K562 (cell line): ENCODE measurements around the gene SLC36A1. TPM values are rescaled to one million over a fixed set of nuclear protein-coding genes. Genes with fewer than 3 reads are reported as not detected.

Experiments
- ATAC-seq: fragments of 200-7000 bp; cut with Tn5 transposase; 3 replicates; pipeline ENCODE4 v1.9.1; 2020; ENCODE audit warnings: moderate library complexity
- BruUV-seq: library from RNA; stranded (reverse); fragments of 400-500 nt; replicated peaks from 2 replicates; lab custom pipeline; 2021; lab: Mats Ljungman, UMichigan
- CTCF ChIA-PET: fragments of 300-600 bp; formaldehyde crosslinking; extraction: SDS; loops from one replicate; lab custom pipeline; 2021; ENCODE audit warnings: low intra/inter-chr PET ratio; lab: Yijun Ruan, JAX
- POLR2A ChIA-PET: fragments of 300-600, 350-650 bp; sonication (Branson Sonifier 250); formaldehyde crosslinking; extraction: SDS; loops from one replicate; lab custom pipeline; 2021; ENCODE audit warnings: antibody characterized with exemption, inconsistent platforms; lab: Yijun Ruan, JAX
- DNase-seq, 4 experiments: peaks; one replicate each; pipeline versions ENCODE4 v3.0.0 to v3.0.0-alpha.2; 2011 to 2018; ENCODE audit warnings: low spot score in 3 of 4, mixed read lengths in 3 of 4; ENCODE audit errors: extremely low read depth in 1 of 4
- FAIRE-seq: peaks from 2 replicates; lab custom pipeline; 2011; peaks lifted over from hg19 to GRCh38; lab: Jason Lieb, UNC
- H2AFZ ChIP-seq: 2 replicates; pipeline ENCODE4 v1.6.0; 2011; ENCODE audit warnings: low read depth, low read length, control low read depth, inconsistent platforms
- H3K27ac ChIP-seq: fragments of 200-600 bp; 3 replicates; pipeline ENCODE4 v1.8.0; 2011; ENCODE audit warnings: low read depth, mild to moderate bottlenecking, control low read depth, inconsistent platforms, low read length, moderate library complexity, mixed read lengths; ENCODE audit errors: extremely low read depth
- H3K27me3 ChIP-seq, 2 experiments: fragments of 300-600 bp in 1 of 2; 2 replicates in 1 of 2; 3 replicates in 1 of 2; pipeline versions ENCODE4 v1.6.0 to v1.8.0; 2011; ENCODE audit warnings: inconsistent platforms in 2 of 2, low read length in 2 of 2, mild to moderate bottlenecking in 1 of 2, mixed read lengths in 1 of 2, moderate library complexity in 1 of 2; ENCODE audit not compliant: control insufficient read depth in 2 of 2, insufficient read depth in 2 of 2
- H3K36me3 ChIP-seq: fragments of 300-600 bp; 3 replicates; pipeline ENCODE4 v1.8.0; 2011; ENCODE audit warnings: mild to moderate bottlenecking, low read length, inconsistent platforms; ENCODE audit not compliant: control insufficient read depth, insufficient read depth
- H3K4me1 ChIP-seq, 2 experiments: fragments of 200-600 bp in 1 of 2; replicated peaks in 1 of 2; 2 replicates in 1 of 2; 3 replicates in 1 of 2; pipeline versions ENCODE4 v1.5.1 to v1.8.0; 2011; ENCODE audit warnings: inconsistent platforms in 2 of 2, low read length in 2 of 2, mild to moderate bottlenecking in 1 of 2, mixed read lengths in 1 of 2, moderate library complexity in 1 of 2; ENCODE audit not compliant: control insufficient read depth in 2 of 2, insufficient read depth in 2 of 2
- H3K4me2 ChIP-seq: 2 replicates; pipeline ENCODE4 v1.6.1; 2011; ENCODE audit warnings: low read length, control low read depth, inconsistent platforms, mixed read lengths; ENCODE audit not compliant: insufficient read depth
- H3K4me3 ChIP-seq: fragments of 200-600 bp; sonication (generic), shearing (Covaris generic); 2 replicates; pipeline ENCODE4 v1.5.1; 2016; ENCODE audit warnings: control low read depth, inconsistent platforms
- H3K79me2 ChIP-seq: fragments of 200-600 bp; 3 replicates; pipeline ENCODE4 v1.8.0; 2011; ENCODE audit warnings: low read length, inconsistent platforms; ENCODE audit not compliant: control insufficient read depth, insufficient read depth
- H3K9ac ChIP-seq, 2 experiments: 2 replicates each; pipeline versions ENCODE4 v1.6.0 to v1.6.1; 2011; ENCODE audit warnings: low read depth in 2 of 2, low read length in 2 of 2, control low read depth in 1 of 2, inconsistent platforms in 1 of 2, mild to moderate bottlenecking in 1 of 2, mixed read lengths in 1 of 2; ENCODE audit not compliant: insufficient read depth in 1 of 2
- H3K9me1 ChIP-seq: one replicate; pipeline ENCODE4 v1.6.0; 2011; ENCODE audit warnings: inconsistent platforms, mild to moderate bottlenecking, low read length, moderate library complexity; ENCODE audit not compliant: control insufficient read depth, insufficient read depth
- H3K9me3 ChIP-seq: replicated peaks from 2 replicates; pipeline ENCODE4 v1.5.1; 2011; ENCODE audit warnings: low read depth, low read length, inconsistent platforms; ENCODE audit not compliant: control insufficient read depth, insufficient read depth
- H4K20me1 ChIP-seq: replicated peaks from 2 replicates; pipeline ENCODE4 v1.6.1; 2011; ENCODE audit warnings: low read length, inconsistent platforms, mixed read lengths; ENCODE audit not compliant: control insufficient read depth, insufficient read depth
- ARID2 ChIP-seq: fragments of 450-650 bp; IDR thresholded peaks from 2 replicates; pipeline ENCODE4 v1.6.1; 2017; ENCODE audit warnings: antibody characterized with exemption, mild to moderate bottlenecking
- ATF1 ChIP-seq, 2 experiments: fragments of 450-650 bp in 1 of 2; IDR thresholded peaks; 2 replicates each; pipeline ENCODE4 v1.6.1; 2016; ENCODE audit warnings: missing compliant biosample characterization in 1 of 2, missing genetic modification characterization in 1 of 2
- C11orf30 ChIP-seq: fragments of 450-650 bp; IDR thresholded peaks from 2 replicates; pipeline ENCODE4 v1.6.1; 2016; ENCODE audit warnings: low read depth, mild to moderate bottlenecking
- DPF2 ChIP-seq: fragments of 450-650 bp; IDR thresholded peaks from 2 replicates; pipeline ENCODE4 v1.6.1; 2016
- GATA2 ChIP-seq: sonication (generic); formaldehyde crosslinking; IDR thresholded peaks from 2 replicates; pipeline ENCODE4 v1.4.0; 2020; ENCODE audit warnings: mild to moderate bottlenecking, missing genetic modification reagents
- GTF2E2 ChIP-seq: fragments of 200-800 bp; sonication (Bioruptor generic); IDR thresholded peaks from 2 replicates; pipeline ENCODE4 v1.6.1; 2016; ENCODE audit warnings: missing genetic modification characterization, missing compliant biosample characterization
- MAFF ChIP-seq: IDR thresholded peaks from 2 replicates; pipeline ENCODE4 v1.6.1; 2012; ENCODE audit warnings: low read length, improper control_type of control experiment
- MAFG ChIP-seq: fragments of 450-650 bp; conservative IDR thresholded peaks from 2 replicates; pipeline ENCODE4 v1.6.1; 2016; ENCODE audit warnings: missing genetic modification characterization, missing compliant biosample characterization
- MAFK ChIP-seq: IDR thresholded peaks from 2 replicates; pipeline ENCODE4 v1.6.1; 2011; ENCODE audit warnings: low read length, improper control_type of control experiment
- NFE2 ChIP-seq: IDR thresholded peaks from 2 replicates; pipeline ENCODE4 v1.6.1; 2014; ENCODE audit warnings: antibody characterized with exemption, low read depth
- NFE2L1 ChIP-seq: fragments of 450-650 bp; IDR thresholded peaks from 2 replicates; pipeline ENCODE4 v1.6.1; 2016; ENCODE audit warnings: missing genetic modification characterization, low read depth, mild to moderate bottlenecking, missing compliant biosample characterization, moderate library complexity, borderline replicate concordance
- RBBP5 ChIP-seq: fragments of 200-600 bp; sonication (generic); IDR thresholded peaks from 2 replicates; pipeline ENCODE4 v1.6.1; 2012; ENCODE audit warnings: borderline replicate concordance, mild to moderate bottlenecking, low read length, control low read depth, inconsistent platforms; ENCODE audit not compliant: insufficient read depth, poor library complexity, severe bottlenecking
- RCOR1 ChIP-seq, 2 experiments: IDR thresholded peaks; 2 replicates each; pipeline ENCODE4 v1.6.1; 2012; ENCODE audit warnings: low read depth in 2 of 2, low read length in 2 of 2, borderline replicate concordance in 1 of 2, improper control_type of control experiment in 1 of 2
- SMARCA4 ChIP-seq: fragments of 450-650 bp; IDR thresholded peaks from 2 replicates; pipeline ENCODE4 v1.6.1; 2016
- TEAD4 ChIP-seq, 2 experiments: sonication (generic) in 1 of 2; formaldehyde crosslinking in 1 of 2; IDR thresholded peaks; 2 replicates each; pipeline versions ENCODE4 v1.6.1 to v1.8.0; 2012 to 2022; ENCODE audit warnings: borderline replicate concordance in 1 of 2, inconsistent platforms in 1 of 2, low read length in 1 of 2, mild to moderate bottlenecking in 1 of 2, missing genetic modification reagents in 1 of 2
- ZBTB17 ChIP-seq: fragments of 450-650 bp; formaldehyde crosslinking; IDR thresholded peaks from 2 replicates; pipeline ENCODE4 v1.4.0; 2020; ENCODE audit warnings: mild to moderate bottlenecking
- ZFX ChIP-seq: sonication (generic); formaldehyde crosslinking; IDR thresholded peaks from 2 replicates; pipeline ENCODE4 v1.8.0; 2022; ENCODE audit warnings: mild to moderate bottlenecking, missing genetic modification reagents, moderate library complexity
- ZNF134 ChIP-seq: fragments of 250-450 bp; sonication (Bioruptor Pico); conservative IDR thresholded peaks from 2 replicates; pipeline ENCODE4 v1.4.0; 2020
- ZNF316 ChIP-seq: fragments of 450-650 bp; IDR thresholded peaks from 2 replicates; pipeline ENCODE4 v1.6.1; 2016
- WGBS: fragments of 100-300 bp; shearing (Covaris generic); methylation state at CpG from one replicate; pipeline ENCODE4 v1.1.6; 2016; ENCODE audit warnings: low coverage, mixed read lengths; ENCODE audit not compliant: insufficient coverage; ENCODE audit errors: missing lambda C conversion rate; 5-methylcytosine and 5-hydroxymethylcytosine counted together
- in situ Hi-C: fragments of 300-500 bp; cut with MboI; formaldehyde crosslinking; loops from 4 replicates; pipeline ENCODE4 v1.15.0; 2018; ENCODE audit warnings: inconsistent platforms, mixed read lengths
- intact Hi-C: fragments of 100-400 bp; cut with micrococcal nuclease; formaldehyde crosslinking; loops from 2 replicates; pipeline ENCODE4 v1.14.2; 2022
- polyA plus RNA-seq, 8 experiments: library from polyadenylated mRNA; depleted of rRNA in 4 of 8; stranded (reverse) in 5 of 8; unstranded in 3 of 8; fragments of >200 nt; fragmentation: Nextera tagmentation in 2 of 8; fragmentation: Illumina TruSeq in 1 of 8; extraction: Ambion mirVana in 2 of 8; extraction: Trizol in 1 of 8; gene quantifications; 2 replicates each; pipeline versions ENCODE4 v1.2.1 to v1.2.3, GENCODE V29; 2011 to 2014; ENCODE audit warnings: inconsistent platforms in 1 of 8, missing spikeins in 1 of 8
- total RNA-seq, 7 experiments: library from RNA; depleted of rRNA in 6 of 7; stranded (reverse); fragments of >200 nt in 6 of 7; fragmentation: Illumina TruSeq in 2 of 7; extraction: Trizol in 2 of 7; gene quantifications; 2 replicates each; pipeline versions ENCODE4 v1.2.1 to v1.2.3, GENCODE V29; 2011 to 2021; ENCODE audit warnings: low replicate concordance in 1 of 7
- TF ChIP-seq, protein P1 (sequence below): sonication (generic); formaldehyde crosslinking; IDR thresholded peaks from 2 replicates; pipeline ENCODE4 v1.8.0; 2022; ENCODE audit warnings: missing genetic modification reagents, mild to moderate bottlenecking, moderate library complexity, borderline replicate concordance

The SLC36A1 gene
- total and polyA plus RNA-seq, 9 of the 15 experiments (the other 6 are each of a cell fraction or from before 2014, with no cell fraction given): 1.6 to 8.4 (median 4.6) TPM

DNA sequence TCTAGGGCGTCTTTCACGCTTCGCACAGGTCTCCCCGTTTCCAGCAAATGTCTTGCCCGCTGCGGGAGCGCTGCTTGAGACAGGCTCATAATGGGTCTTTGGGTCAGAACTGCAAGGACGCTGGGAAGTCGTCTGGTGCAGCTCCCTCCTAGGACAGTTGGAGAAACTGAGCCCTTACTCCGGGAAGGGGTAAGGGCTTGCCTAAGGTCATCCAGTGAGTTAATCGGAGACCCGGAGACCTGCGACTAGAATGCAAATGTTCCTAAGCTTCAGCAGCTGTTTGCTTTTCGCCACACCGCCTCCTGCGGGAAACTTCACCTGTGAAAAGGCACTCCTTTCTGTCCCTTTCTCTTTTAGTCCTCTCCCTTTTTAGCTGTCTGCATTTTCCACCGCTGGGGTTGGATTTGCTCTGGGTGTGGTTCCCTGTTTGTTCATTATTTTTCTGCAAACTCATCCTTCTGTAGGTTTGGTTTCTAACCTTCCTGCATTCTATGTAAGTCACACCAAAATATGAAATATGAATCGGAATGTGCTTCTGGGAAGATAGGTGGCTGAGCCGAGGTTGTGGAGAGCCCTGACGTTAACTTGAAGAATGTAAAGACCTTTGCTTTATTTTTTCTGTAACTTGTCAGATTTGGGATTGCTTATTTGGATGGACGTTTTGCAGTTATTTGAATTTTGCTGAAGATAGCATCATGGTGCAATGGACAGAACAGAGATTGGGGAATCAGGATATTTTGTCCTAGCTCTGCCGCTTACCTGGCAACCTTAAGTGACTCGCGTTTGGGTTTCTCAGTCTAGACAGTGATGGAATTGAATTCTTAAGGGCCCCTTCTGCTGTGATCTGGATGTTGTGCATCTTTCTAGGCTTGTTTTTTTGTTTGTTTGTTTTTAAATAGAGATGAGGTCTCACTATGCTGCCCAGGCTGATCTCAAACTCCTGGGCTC, 909 bp downstream of the SLC36A1 start:
- in situ Hi-C loops (loop anchor here (5.0 to 10.0 kb wide), 2 partner anchors 66 to 299 kb away; no protein-coding TSS in a partner anchor), intact Hi-C loops (loop anchor here (5.0 kb wide), 2 partner anchors 294 to 324 kb away; partner anchors contain the start of gene G3BP1)
- no TSS peak for BruUV-seq
- Histone ChIP-seq H3K4me2 (peak overlapping the region; percentile 99), H3K4me1 (peaks cover 10 to 18% of the 10 kb centered on the region in 2 experiments; a peak in 3 of 5 replicates), H3K9me1 (no peaks in the 10 kb centered on the region), H2AFZ (peak overlapping the region; percentile 97), H3K9ac (peak overlapping the region; percentile 68 to 94), H4K20me1 (no peaks in the 10 kb centered on the region; the same call in 1 of the 2 replicates), H3K27ac (peak overlapping the region; percentile 65), H3K4me3 (peak overlapping the region; percentile 66), H3K36me3 (0 out of 3 replicates have a peak, but pooled peaks cover 4% of the 10 kb centered on the region), H3K27me3 (no peaks in the 10 kb centered on the region), H3K9me3 (no peaks in the 10 kb centered on the region), H3K79me2 (peaks cover 30% of the 10 kb centered on the region)
- ChIA-PET CTCF (interaction anchor here (1.1 to 4.0 kb wide), 4 partner anchors 52 to 295 kb away, joined by 3 to 62 read pairs (median 3); no protein-coding TSS in a partner anchor), POLR2A (interaction anchor here (0.8 to 2.5 kb wide), 7 partner anchors 9 to 299 kb away, joined by 3 to 8 read pairs (median 3); no protein-coding TSS in a partner anchor)
- DNase-seq: peak in 2 of 4 experiments; percentile 49 to 64
- 1% methylated on average over 24 of the region's 24 CpGs for WGBS
- peak; percentile 80 for ATAC-seq
- FAIRE-seq: peak; percentile 89
- no peak; the same call in 1 of the 2 replicates for TF ChIP-seq GATA2
- 0 out of 2 replicates have a peak, but pooled peaks have one; percentile 23 for TF ChIP-seq SMARCA4
- peak; percentile 11 for TF ChIP-seq RBBP5
- no peak for TF ChIP-seq GTF2E2 (tag)
- TF ChIP-seq MAFG (tag): peak; percentile 87
- 0 out of 4 replicates have a peak, but pooled peaks of 1 of the 2 experiments have one; percentile 3 for TF ChIP-seq RCOR1 (IDR thresholded peaks at IDR 0.05; ENCODE audit: borderline replicate concordance in 1 of 2, low read depth in 2 of 2, low read length in 2 of 2)
- TF ChIP-seq ZBTB17 (CRISPR knock-in tag): no peak
- TF ChIP-seq ZNF316: peak; percentile 86
- 0 out of 2 replicates have a peak, but pooled peaks have one; percentile 32 for TF ChIP-seq DPF2
- TF ChIP-seq ZNF134 (CRISPR knock-in tag): no peak
- TF ChIP-seq NFE2L1 (tag): peak; percentile 20; the same call in 1 of the 2 replicates
- TF ChIP-seq NFE2: peak; percentile 78
- 0 out of 2 replicates have a peak, but pooled peaks have one; percentile 12 for TF ChIP-seq TEAD4 (IDR thresholded peaks at IDR 0.05; ENCODE audit: low read length)
- TF ChIP-seq TEAD4 (CRISPR knock-in tag; IDR thresholded peaks at IDR 0.05; ENCODE audit: borderline replicate concordance): no peak
- peak; percentile 12; the same call in 1 of the 2 replicates for TF ChIP-seq ZFX (CRISPR knock-in tag)
- TF ChIP-seq MAFF: peak; percentile 69
- TF ChIP-seq ATF1 (CRISPR knock-in tag; IDR thresholded peaks at IDR 0.05): no peak
- 0 out of 2 replicates have a peak, but pooled peaks have one; percentile 3 for TF ChIP-seq ATF1 (tag; IDR thresholded peaks at IDR 0.05)
- peak; percentile 40; the same call in 1 of the 2 replicates for TF ChIP-seq MAFK
- peak; percentile 81 for TF ChIP-seq C11orf30
- no peak for TF ChIP-seq ARID2
- TF ChIP-seq, protein P1, sequence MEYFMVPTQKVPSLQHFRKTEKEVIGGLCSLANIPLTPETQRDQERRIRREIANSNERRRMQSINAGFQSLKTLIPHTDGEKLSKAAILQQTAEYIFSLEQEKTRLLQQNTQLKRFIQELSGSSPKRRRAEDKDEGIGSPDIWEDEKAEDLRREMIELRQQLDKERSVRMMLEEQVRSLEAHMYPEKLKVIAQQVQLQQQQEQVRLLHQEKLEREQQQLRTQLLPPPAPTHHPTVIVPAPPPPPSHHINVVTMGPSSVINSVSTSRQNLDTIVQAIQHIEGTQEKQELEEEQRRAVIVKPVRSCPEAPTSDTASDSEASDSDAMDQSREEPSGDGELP: peak; percentile 25; the same call in 1 of the 2 replicates
